GM19043 (cell line): Measurements from ENCODE around the gene HSD17B12.

Experiments used
- ATAC-seq: cut with Tn5 transposase; IDR thresholded peaks from one replicate; pipeline ENCODE4 v1.9.1; 2021; ENCODE audit warnings: low read depth; ENCODE audit not compliant: unreplicated experiment

The HSD17B12 gene

GRCh38 chr11:43904742-43905535 is 224.4 kb downstream of the HSD17B12 start:
- no peak for ATAC-seq

- no peak for ATAC-seq
Observed at GRCh38 chr11:43905813-43906241, 225.3 kb downstream of the HSD17B12 start.
